ENCODE data around the gene ST3GAL3.

ST3GAL3 gene

GRCh38 chr1:43708002-43708410 is 670 bp downstream of the ST3GAL3 start (continued):
- TF ChIP-seq PRDM10 (tag by site-specific recombination; IDR thresholded peaks at IDR 0.05) (0 out of 2 replicates have a peak, but pooled peaks have one; percentile 13), ZNF37A (tag by site-specific recombination; IDR thresholded peaks at IDR 0.05) (no peak), PRDM1 (tag by site-specific recombination; IDR thresholded peaks at IDR 0.05) (peak; percentile 97), ZNF23 (tag by site-specific recombination; IDR thresholded peaks at IDR 0.05; ENCODE audit: borderline replicate concordance) (no peak), ZNF777 (tag by site-specific recombination; IDR thresholded peaks at IDR 0.05; ENCODE audit: borderline replicate concordance) (no peak), ZNF707 (tag by site-specific recombination; IDR thresholded peaks at IDR 0.05) (no peak)
- TF ChIP-seq, protein P1, sequence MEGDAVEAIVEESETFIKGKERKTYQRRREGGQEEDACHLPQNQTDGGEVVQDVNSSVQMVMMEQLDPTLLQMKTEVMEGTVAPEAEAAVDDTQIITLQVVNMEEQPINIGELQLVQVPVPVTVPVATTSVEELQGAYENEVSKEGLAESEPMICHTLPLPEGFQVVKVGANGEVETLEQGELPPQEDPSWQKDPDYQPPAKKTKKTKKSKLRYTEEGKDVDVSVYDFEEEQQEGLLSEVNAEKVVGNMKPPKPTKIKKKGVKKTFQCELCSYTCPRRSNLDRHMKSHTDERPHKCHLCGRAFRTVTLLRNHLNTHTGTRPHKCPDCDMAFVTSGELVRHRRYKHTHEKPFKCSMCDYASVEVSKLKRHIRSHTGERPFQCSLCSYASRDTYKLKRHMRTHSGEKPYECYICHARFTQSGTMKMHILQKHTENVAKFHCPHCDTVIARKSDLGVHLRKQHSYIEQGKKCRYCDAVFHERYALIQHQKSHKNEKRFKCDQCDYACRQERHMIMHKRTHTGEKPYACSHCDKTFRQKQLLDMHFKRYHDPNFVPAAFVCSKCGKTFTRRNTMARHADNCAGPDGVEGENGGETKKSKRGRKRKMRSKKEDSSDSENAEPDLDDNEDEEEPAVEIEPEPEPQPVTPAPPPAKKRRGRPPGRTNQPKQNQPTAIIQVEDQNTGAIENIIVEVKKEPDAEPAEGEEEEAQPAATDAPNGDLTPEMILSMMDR (tag by site-specific recombination; IDR thresholded peaks at IDR 0.05), result no peak

- H3K27ac ChIP-seq (ENCODE audit: extremely low read depth, low read depth, low read length), result no peak overlapping the region
- H3K36me3 ChIP-seq (ENCODE audit: control insufficient read depth in 2 of 2, insufficient read depth in 1 of 2, low read length in 2 of 2), result peaks cover 0 to 12% of the 10 kb centered on the region in 2 experiments; a peak in 2 of 3 replicates
- H3K4me3 ChIP-seq (ENCODE audit: low read depth, low read length), result no peak overlapping the region
- TF ChIP-seq ZNF830 (tag by site-specific recombination; IDR thresholded peaks at IDR 0.05; ENCODE audit: low read depth), result no peak
- no peak for TF ChIP-seq ZFP3 (tag by site-specific recombination; IDR thresholded peaks at IDR 0.05; ENCODE audit: low read depth)
- TF ChIP-seq ZNF76 (tag by site-specific recombination; IDR thresholded peaks at IDR 0.05; ENCODE audit: borderline replicate concordance, low read depth), result no peak
- no peak for TF ChIP-seq ZNF114 (tag by site-specific recombination; IDR thresholded peaks at IDR 0.05)
- TF ChIP-seq, protein P2, sequence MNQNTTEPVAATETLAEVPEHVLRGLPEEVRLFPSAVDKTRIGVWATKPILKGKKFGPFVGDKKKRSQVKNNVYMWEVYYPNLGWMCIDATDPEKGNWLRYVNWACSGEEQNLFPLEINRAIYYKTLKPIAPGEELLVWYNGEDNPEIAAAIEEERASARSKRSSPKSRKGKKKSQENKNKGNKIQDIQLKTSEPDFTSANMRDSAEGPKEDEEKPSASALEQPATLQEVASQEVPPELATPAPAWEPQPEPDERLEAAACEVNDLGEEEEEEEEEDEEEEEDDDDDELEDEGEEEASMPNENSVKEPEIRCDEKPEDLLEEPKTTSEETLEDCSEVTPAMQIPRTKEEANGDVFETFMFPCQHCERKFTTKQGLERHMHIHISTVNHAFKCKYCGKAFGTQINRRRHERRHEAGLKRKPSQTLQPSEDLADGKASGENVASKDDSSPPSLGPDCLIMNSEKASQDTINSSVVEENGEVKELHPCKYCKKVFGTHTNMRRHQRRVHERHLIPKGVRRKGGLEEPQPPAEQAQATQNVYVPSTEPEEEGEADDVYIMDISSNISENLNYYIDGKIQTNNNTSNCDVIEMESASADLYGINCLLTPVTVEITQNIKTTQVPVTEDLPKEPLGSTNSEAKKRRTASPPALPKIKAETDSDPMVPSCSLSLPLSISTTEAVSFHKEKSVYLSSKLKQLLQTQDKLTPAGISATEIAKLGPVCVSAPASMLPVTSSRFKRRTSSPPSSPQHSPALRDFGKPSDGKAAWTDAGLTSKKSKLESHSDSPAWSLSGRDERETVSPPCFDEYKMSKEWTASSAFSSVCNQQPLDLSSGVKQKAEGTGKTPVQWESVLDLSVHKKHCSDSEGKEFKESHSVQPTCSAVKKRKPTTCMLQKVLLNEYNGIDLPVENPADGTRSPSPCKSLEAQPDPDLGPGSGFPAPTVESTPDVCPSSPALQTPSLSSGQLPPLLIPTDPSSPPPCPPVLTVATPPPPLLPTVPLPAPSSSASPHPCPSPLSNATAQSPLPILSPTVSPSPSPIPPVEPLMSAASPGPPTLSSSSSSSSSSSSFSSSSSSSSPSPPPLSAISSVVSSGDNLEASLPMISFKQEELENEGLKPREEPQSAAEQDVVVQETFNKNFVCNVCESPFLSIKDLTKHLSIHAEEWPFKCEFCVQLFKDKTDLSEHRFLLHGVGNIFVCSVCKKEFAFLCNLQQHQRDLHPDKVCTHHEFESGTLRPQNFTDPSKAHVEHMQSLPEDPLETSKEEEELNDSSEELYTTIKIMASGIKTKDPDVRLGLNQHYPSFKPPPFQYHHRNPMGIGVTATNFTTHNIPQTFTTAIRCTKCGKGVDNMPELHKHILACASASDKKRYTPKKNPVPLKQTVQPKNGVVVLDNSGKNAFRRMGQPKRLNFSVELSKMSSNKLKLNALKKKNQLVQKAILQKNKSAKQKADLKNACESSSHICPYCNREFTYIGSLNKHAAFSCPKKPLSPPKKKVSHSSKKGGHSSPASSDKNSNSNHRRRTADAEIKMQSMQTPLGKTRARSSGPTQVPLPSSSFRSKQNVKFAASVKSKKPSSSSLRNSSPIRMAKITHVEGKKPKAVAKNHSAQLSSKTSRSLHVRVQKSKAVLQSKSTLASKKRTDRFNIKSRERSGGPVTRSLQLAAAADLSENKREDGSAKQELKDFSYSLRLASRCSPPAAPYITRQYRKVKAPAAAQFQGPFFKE (tag by site-specific recombination; IDR thresholded peaks at IDR 0.05; ENCODE audit: borderline replicate concordance), result no peak
- no peak for TF ChIP-seq HOXA7 (CRISPR knock-in tag; IDR thresholded peaks at IDR 0.05; ENCODE audit: borderline replicate concordance)
- TF ChIP-seq ZNF664 (tag by site-specific recombination; IDR thresholded peaks at IDR 0.05), result no peak
- no peak for TF ChIP-seq ZEB2 (tag by site-specific recombination; IDR thresholded peaks at IDR 0.05)
- TF ChIP-seq ZNF560 (tag by site-specific recombination; IDR thresholded peaks at IDR 0.05; ENCODE audit: borderline replicate concordance), result no peak
- TF ChIP-seq ZNF548 (tag by site-specific recombination; IDR thresholded peaks at IDR 0.05), result no peak
- TF ChIP-seq BCL6B (tag by site-specific recombination; IDR thresholded peaks at IDR 0.05), result no peak
- no peak for TF ChIP-seq GLIS2 (tag by site-specific recombination; IDR thresholded peaks at IDR 0.05)
- TF ChIP-seq ZNF302 (tag by site-specific recombination; IDR thresholded peaks at IDR 0.05; ENCODE audit: low read depth), result no peak
- TF ChIP-seq ZNF558 (tag by site-specific recombination; IDR thresholded peaks at IDR 0.05), result no peak
- H3K9me3 ChIP-seq (ENCODE audit: control insufficient read depth, insufficient read depth, low read depth, low read length), result no peaks in the 10 kb centered on the region
- ChIA-PET POLR2A (interaction anchor here (0.5 kb wide), 1 partner anchor 9 kb away, joined by 6 read pairs; no protein-coding TSS in a partner anchor), CTCF (interaction anchor here (0.9 kb wide), 1 partner anchor 336 kb away, joined by 5 read pairs; no protein-coding TSS in a partner anchor)
- H3K4me1 ChIP-seq (ENCODE audit: control insufficient read depth, insufficient read depth, low read length), result peaks cover under 1% of the 10 kb centered on the region; the same call in 1 of the 2 replicates
These were observed 3.7 kb downstream of the ST3GAL3 start for GRCh38 chr1:43711049-43711448.
